ENCODE measurements around the gene INPP5A.

DNA sequence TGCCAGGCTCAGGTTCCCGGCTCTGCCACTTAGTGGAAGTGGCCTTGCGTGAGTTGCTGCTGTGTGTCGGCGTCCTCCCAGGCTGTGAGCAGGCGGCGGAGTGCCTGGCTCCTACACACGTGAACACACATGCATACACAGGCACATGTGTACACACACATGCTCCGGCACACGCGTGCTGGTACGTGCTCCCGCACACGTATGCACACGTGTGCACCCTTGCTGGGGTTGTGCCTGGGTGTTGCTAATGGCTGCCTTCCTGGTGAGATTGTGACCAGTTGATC, 107.6 kb downstream of the INPP5A start:
- TF ChIP-seq, protein P1, sequence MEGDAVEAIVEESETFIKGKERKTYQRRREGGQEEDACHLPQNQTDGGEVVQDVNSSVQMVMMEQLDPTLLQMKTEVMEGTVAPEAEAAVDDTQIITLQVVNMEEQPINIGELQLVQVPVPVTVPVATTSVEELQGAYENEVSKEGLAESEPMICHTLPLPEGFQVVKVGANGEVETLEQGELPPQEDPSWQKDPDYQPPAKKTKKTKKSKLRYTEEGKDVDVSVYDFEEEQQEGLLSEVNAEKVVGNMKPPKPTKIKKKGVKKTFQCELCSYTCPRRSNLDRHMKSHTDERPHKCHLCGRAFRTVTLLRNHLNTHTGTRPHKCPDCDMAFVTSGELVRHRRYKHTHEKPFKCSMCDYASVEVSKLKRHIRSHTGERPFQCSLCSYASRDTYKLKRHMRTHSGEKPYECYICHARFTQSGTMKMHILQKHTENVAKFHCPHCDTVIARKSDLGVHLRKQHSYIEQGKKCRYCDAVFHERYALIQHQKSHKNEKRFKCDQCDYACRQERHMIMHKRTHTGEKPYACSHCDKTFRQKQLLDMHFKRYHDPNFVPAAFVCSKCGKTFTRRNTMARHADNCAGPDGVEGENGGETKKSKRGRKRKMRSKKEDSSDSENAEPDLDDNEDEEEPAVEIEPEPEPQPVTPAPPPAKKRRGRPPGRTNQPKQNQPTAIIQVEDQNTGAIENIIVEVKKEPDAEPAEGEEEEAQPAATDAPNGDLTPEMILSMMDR (IDR thresholded peaks at IDR 0.05) = no peak
- no peak for TF ChIP-seq POLR2A (IDR thresholded peaks at IDR 0.05)
